Measurements from ENCODE around the gene SEMA3D. TPM values are rescaled to one million over a fixed set of nuclear protein-coding genes. Genes with fewer than 3 reads are reported as not detected.

Gene SEMA3D
- total and polyA plus RNA-seq, 10 donors = 4.6 to 210 (median 116) TPM

- TF ChIP-seq CTCF (IDR thresholded peaks at IDR 0.05 in 8 of 11, conservative IDR thresholded peaks at IDR 0.05 in 3 of 11) (no peak), POLR2AphosphoS5 (IDR thresholded peaks at IDR 0.05) (no peak), POLR2A (IDR thresholded peaks at IDR 0.05) (no peak)
- no peak overlapping the region for H3K4me3 ChIP-seq
- H3K27ac ChIP-seq = peak overlapping the region in 1 of 8 donors; percentile 7
- peaks cover 0 to 20% (median 0%) of the 10 kb centered on the region in 6 donors for H3K36me3 ChIP-seq
- no peak for DNase-seq
- H3K4me1 ChIP-seq = no peaks in the 10 kb centered on the region
- H3K27me3 ChIP-seq (replicated peaks in 1 of 7) = no peaks in the 10 kb centered on the region
- intact Hi-C loops (cut with DNase I; ENCODE audit: low total_unique reads) = no loop called here
- H3K9me3 ChIP-seq = no peaks in the 10 kb centered on the region
Measured at GRCh38 chr7:85010306-85010705, 176.6 kb downstream of the SEMA3D start.

- TF ChIP-seq POLR2A (IDR thresholded peaks at IDR 0.05) (no peak), CTCF (IDR thresholded peaks at IDR 0.05 in 8 of 11, conservative IDR thresholded peaks at IDR 0.05 in 3 of 11) (no peak), POLR2AphosphoS5 (IDR thresholded peaks at IDR 0.05) (no peak)
- Histone ChIP-seq H3K9me3 (no peaks in the 10 kb centered on the region), H3K27me3 (replicated peaks in 1 of 7) (no peaks in the 10 kb centered on the region), H3K27ac (no peak overlapping the region), H3K4me1 (no peaks in the 10 kb centered on the region), H3K36me3 (peaks cover 0 to 20% (median 0%) of the 10 kb centered on the region in 6 donors), H3K4me3 (no peak overlapping the region)
- intact Hi-C loops (cut with DNase I; ENCODE audit: low total_unique reads) = no loop called here
- 93 to 96% (median 94%) methylated on average over 1 of the region's 1 CpG for WGBS, 5 donors
- DNase-seq = no peak
Measured at GRCh38 chr7:85006754-85007153, 180.1 kb downstream of the SEMA3D start.

GRCh38 chr7:85004402-85004801 is 182.5 kb downstream of the SEMA3D start:
- DNase-seq = no peak
- Histone ChIP-seq H3K27me3 (replicated peaks in 1 of 7) (no peaks in the 10 kb centered on the region), H3K9me3 (no peaks in the 10 kb centered on the region), H3K36me3 (peaks cover 0 to 8% (median 0%) of the 10 kb centered on the region in 6 donors), H3K27ac (no peak overlapping the region), H3K4me1 (no peaks in the 10 kb centered on the region), H3K4me3 (no peak overlapping the region)
- TF ChIP-seq CTCF (IDR thresholded peaks at IDR 0.05 in 8 of 11, conservative IDR thresholded peaks at IDR 0.05 in 3 of 11) = no peak
- TF ChIP-seq POLR2AphosphoS5 (IDR thresholded peaks at IDR 0.05) = no peak
- TF ChIP-seq POLR2A (IDR thresholded peaks at IDR 0.05) = no peak
- WGBS, 5 donors = 72 to 83% (median 76%) methylated on average over 2 of the region's 2 CpGs
- intact Hi-C loops (cut with DNase I; ENCODE audit: low total_unique reads) = no loop called here

GRCh38 chr7:85001495-85002345 is 185.1 kb downstream of the SEMA3D start:
- no peaks in the 10 kb centered on the region for H3K9me3 ChIP-seq
- intact Hi-C loops (cut with DNase I; ENCODE audit: low total_unique reads) = no loop called here
- 81 to 93% (median 87%) methylated on average over 3 of the region's 3 CpGs for WGBS, 5 donors
- TF ChIP-seq CTCF (IDR thresholded peaks at IDR 0.05 in 8 of 11, conservative IDR thresholded peaks at IDR 0.05 in 3 of 11) (no peak), POLR2A (IDR thresholded peaks at IDR 0.05) (no peak), POLR2AphosphoS5 (IDR thresholded peaks at IDR 0.05) (no peak)
- peaks cover 0 to 18% (median 0%) of the 10 kb centered on the region in 6 donors for H3K36me3 ChIP-seq
- H3K4me1 ChIP-seq = no peaks in the 10 kb centered on the region
- no peak overlapping the region for H3K4me3 ChIP-seq
- no peak overlapping the region for H3K27ac ChIP-seq
- no peaks in the 10 kb centered on the region for H3K27me3 ChIP-seq (replicated peaks in 1 of 7)
- DNase-seq = no peak

Data from spleen (tissue), 11 donors.